ENCODE results near the gene DYNC2LI1.

DYNC2LI1 gene

DNA sequence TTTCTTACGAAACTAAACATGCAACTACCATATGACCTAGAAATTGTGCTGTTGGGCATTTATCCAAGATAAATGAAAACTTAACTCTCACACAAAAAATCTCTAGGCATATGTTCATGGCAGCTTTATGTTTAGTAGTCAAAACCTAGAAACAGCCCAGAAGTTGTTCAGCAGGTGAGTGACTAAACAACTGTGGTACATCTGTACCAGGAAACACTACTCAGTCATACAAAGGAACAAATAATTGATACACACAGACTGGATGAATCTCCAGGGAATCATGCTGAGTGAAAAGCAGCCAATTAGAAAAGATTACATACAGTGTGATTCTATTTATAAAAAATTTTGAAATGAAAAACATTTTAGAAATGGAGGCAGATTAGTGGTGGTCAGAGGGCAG is 29.3 kb downstream of the DYNC2LI1 start:
- TF ChIP-seq CTCF (IDR thresholded peaks at IDR 0.05; ENCODE audit: low read length): no peak
- no peak for TF ChIP-seq EZH2 (IDR thresholded peaks at IDR 0.05; ENCODE audit: borderline replicate concordance, low read length)
- H3K27me3 ChIP-seq (ENCODE audit: insufficient read depth, low read length): no peaks in the 10 kb centered on the region
- H4K20me1 ChIP-seq (ENCODE audit: insufficient read depth, low read length): no peaks in the 10 kb centered on the region
- no peaks in the 10 kb centered on the region for H3K36me3 ChIP-seq (ENCODE audit: insufficient read depth, low read length)
- no peak overlapping the region for H2AFZ ChIP-seq (ENCODE audit: low read length)
- H3K4me3 ChIP-seq (ENCODE audit: low read depth, low read length, poor library complexity, severe bottlenecking): no peak overlapping the region
- no peaks in the 10 kb centered on the region for H3F3A ChIP-seq (ENCODE audit: insufficient read depth, low read length)
- no peak overlapping the region for H3K27ac ChIP-seq (ENCODE audit: low read depth, low read length, poor library complexity, severe bottlenecking)
- H3K9me2 ChIP-seq (ENCODE audit: low read depth, low read length): no peaks in the 10 kb centered on the region
- H3K4me1 ChIP-seq (ENCODE audit: insufficient read depth, low read length, severe bottlenecking): no peaks in the 10 kb centered on the region
- H3K9me3 ChIP-seq (ENCODE audit: low read length): no peaks in the 10 kb centered on the region
- H3K4me2 ChIP-seq (ENCODE audit: low read length): no peak overlapping the region
- H3K79me2 ChIP-seq (ENCODE audit: insufficient read depth, low read length): no peaks in the 10 kb centered on the region
- no peak overlapping the region for H3K9ac ChIP-seq (ENCODE audit: low read length)

DNA sequence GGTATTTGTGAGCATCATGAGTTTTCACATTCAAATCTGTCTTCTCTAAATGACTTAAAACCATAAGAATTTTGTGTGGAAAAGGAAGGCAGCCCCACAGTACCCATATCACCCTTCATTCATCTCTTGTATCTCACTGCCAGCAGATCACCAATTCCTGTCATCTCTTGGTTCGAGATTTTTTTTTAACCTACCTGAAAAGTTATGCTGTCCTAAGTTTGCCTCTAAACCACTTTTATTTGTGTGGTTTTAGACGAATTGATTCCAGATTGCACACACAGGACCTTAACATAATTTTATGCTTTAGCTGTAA is 32.8 kb downstream of the DYNC2LI1 start:
- no peaks in the 10 kb centered on the region for H3K9me3 ChIP-seq (ENCODE audit: low read length)
- no peaks in the 10 kb centered on the region for H3F3A ChIP-seq (ENCODE audit: insufficient read depth, low read length)
- H3K9ac ChIP-seq (ENCODE audit: low read length): no peak overlapping the region
- H3K27me3 ChIP-seq (ENCODE audit: insufficient read depth, low read length): no peaks in the 10 kb centered on the region
- no peaks in the 10 kb centered on the region for H4K20me1 ChIP-seq (ENCODE audit: insufficient read depth, low read length)
- no peak for TF ChIP-seq EZH2 (IDR thresholded peaks at IDR 0.05; ENCODE audit: borderline replicate concordance, low read length)
- no peak for TF ChIP-seq CTCF (IDR thresholded peaks at IDR 0.05; ENCODE audit: low read length)
- no peak overlapping the region for H3K4me3 ChIP-seq (ENCODE audit: low read depth, low read length, poor library complexity, severe bottlenecking)
- no peak overlapping the region for H2AFZ ChIP-seq (ENCODE audit: low read length)
- H3K9me2 ChIP-seq (ENCODE audit: low read depth, low read length): no peaks in the 10 kb centered on the region
- H3K4me2 ChIP-seq (ENCODE audit: low read length): no peak overlapping the region
- no peak overlapping the region for H3K27ac ChIP-seq (ENCODE audit: low read depth, low read length, poor library complexity, severe bottlenecking)
- no peaks in the 10 kb centered on the region for H3K36me3 ChIP-seq (ENCODE audit: insufficient read depth, low read length)
- H3K79me2 ChIP-seq (ENCODE audit: insufficient read depth, low read length): no peaks in the 10 kb centered on the region
- no peaks in the 10 kb centered on the region for H3K4me1 ChIP-seq (ENCODE audit: insufficient read depth, low read length, severe bottlenecking)

GRCh38 chr2:43810452-43810851 is 36.6 kb downstream of the DYNC2LI1 start:
- H4K20me1 ChIP-seq (ENCODE audit: insufficient read depth, low read length): no peaks in the 10 kb centered on the region
- H3K4me3 ChIP-seq (ENCODE audit: low read depth, low read length, poor library complexity, severe bottlenecking): no peak overlapping the region
- H3K9ac ChIP-seq (ENCODE audit: low read length): no peak overlapping the region
- no peak overlapping the region for H3K4me2 ChIP-seq (ENCODE audit: low read length)
- H3K4me1 ChIP-seq (ENCODE audit: insufficient read depth, low read length, severe bottlenecking): no peaks in the 10 kb centered on the region
- no peaks in the 10 kb centered on the region for H3K36me3 ChIP-seq (ENCODE audit: insufficient read depth, low read length)
- H2AFZ ChIP-seq (ENCODE audit: low read length): no peak overlapping the region
- no peaks in the 10 kb centered on the region for H3K9me3 ChIP-seq (ENCODE audit: low read length)
- TF ChIP-seq EZH2 (IDR thresholded peaks at IDR 0.05; ENCODE audit: borderline replicate concordance, low read length): no peak
- TF ChIP-seq CTCF (IDR thresholded peaks at IDR 0.05; ENCODE audit: low read length): no peak
- no peaks in the 10 kb centered on the region for H3K79me2 ChIP-seq (ENCODE audit: insufficient read depth, low read length)
- H3F3A ChIP-seq (ENCODE audit: insufficient read depth, low read length): no peaks in the 10 kb centered on the region
- H3K9me2 ChIP-seq (ENCODE audit: low read depth, low read length): no peaks in the 10 kb centered on the region
- no peak overlapping the region for H3K27ac ChIP-seq (ENCODE audit: low read depth, low read length, poor library complexity, severe bottlenecking)
- H3K27me3 ChIP-seq (ENCODE audit: insufficient read depth, low read length): no peaks in the 10 kb centered on the region

Measured in OCI-LY1 (cell line).